GM21526 (cell line): ENCODE data around the gene POU3F1.

Experiments used
- ATAC-seq: cut with Tn5 transposase; IDR thresholded peaks from one replicate; pipeline ENCODE4 v1.9.1; 2021; ENCODE audit warnings: moderate library complexity; ENCODE audit not compliant: unreplicated experiment, low FRiP score

POU3F1 gene

DNA sequence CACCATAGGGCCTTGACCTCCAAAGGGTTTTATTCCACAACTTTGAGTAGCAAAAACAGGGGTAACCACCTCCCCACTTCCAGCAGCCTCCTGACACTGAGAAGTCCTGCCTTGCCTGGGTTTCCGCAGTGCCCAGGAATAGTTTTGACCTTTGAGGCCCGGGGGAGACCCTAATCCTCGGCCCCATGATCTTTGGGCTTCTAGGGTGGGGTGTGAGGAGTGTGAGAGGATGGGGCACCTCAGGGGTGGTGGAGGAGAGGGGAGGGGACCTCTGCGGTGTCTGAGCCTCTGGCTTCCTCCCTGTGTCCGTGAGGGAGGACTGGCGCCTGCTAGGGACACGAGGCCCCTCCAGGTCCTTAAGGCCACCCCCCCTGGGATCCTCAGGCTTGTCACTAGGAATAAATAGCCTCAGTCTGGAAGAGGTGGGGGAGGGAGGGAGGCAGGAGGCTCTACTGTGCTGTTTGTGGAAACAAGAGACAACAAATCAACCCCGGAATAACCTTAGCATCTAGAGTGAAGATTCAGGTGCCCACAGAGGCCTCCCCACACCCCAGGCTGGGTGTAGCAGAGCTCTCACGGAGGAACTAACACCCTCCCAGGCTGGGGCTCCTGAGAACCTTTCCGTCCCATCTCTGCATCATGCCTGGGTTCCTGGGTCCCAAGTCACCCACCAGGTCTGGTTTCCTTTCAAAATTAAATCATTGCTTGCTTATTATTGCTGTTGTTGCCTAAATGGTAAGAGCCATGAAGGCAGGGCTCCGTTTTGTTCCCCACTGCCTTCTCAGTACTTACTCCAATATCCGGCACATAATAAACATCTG is 40.4 kb downstream of the POU3F1 start:
- no peak for ATAC-seq

DNA sequence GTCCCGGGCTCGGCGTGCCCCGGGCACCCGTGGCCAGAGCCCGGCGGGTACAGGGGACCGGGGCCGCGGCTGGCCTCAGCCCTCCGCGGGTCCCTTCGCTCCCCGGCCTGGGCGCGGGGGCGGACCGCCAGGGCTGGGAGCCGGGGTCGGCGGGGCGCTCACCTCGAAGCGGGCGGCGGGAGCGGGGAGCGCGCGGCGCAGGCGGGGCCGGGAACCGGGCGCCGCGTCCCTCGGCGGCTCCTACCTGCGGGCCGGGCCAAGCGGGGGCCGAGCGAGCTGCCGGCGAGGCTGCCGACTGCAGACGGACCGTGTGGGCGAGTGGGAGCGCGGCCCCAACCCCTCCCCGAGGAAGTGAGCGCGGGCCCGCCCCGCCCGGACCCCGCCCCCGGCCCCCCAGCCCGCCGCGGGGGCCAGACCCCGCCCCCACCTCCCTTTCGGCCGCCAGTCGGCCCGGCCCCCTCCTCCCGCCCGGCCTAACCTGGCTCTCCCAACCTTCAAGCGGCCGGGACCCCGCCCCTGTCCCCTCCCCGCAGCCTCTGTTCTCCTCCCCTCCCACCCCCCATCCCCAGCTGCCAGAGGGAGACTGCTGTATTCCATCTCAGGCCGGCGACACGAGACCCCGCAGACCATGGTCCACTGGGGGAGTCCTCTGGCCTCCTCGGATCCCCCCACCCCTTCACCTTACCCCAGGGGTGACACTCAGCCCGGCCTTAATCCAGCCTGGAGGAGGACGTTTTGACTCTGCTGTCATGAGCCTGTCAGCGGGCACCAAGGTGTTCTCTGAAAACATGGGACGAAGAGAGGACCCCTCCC is 41.2 kb downstream of the POU3F1 start, which contains the start of gene FHL3:
TSS of gene FHL3 (minus strand) at position 320 of the 813 bp plus-strand sequence. CDS start 6,102 bp downstream, outside the sequence.
- ATAC-seq: no peak

DNA sequence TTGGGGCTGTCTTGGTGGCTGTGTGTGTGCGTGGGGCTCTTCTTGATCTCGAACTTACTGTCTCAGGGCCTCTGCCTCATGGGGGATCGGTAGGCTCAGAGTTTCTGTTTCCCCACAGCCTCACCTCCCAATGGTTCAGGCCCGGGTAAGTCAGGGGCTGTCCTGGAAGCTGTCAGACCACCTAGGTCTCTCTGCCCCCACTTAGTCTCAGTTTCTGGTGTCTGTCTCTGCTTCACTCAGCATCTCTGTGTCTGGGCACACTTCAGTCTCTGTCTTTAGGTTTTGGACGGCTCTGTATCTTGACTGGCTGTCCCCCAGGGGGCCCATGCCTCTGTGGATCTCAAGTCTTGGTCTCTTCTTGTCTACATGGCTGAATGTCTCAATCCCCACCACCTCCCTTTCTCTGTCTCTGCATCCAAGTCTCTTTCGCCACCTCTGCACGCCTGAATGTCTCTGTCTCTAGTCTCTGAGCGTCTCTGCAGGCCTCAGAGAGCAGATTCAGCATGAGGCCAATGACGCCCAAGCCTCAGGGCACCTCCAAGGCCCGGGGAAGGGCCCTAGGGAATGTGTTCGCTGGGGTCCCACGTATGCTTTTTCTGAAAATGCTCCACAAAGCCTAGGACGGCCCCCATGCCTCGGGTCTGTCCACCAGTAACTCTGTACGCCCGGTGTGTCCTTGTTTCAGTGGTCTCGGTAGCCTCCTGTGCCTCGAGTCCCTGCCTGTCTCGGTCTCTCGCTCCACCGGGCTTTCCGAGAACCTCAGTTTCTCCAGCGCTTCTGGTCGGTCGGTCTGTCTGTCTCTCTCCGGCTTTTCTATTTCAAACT is 42.1 kb downstream of the POU3F1 start:
- ATAC-seq: no peak

DNA sequence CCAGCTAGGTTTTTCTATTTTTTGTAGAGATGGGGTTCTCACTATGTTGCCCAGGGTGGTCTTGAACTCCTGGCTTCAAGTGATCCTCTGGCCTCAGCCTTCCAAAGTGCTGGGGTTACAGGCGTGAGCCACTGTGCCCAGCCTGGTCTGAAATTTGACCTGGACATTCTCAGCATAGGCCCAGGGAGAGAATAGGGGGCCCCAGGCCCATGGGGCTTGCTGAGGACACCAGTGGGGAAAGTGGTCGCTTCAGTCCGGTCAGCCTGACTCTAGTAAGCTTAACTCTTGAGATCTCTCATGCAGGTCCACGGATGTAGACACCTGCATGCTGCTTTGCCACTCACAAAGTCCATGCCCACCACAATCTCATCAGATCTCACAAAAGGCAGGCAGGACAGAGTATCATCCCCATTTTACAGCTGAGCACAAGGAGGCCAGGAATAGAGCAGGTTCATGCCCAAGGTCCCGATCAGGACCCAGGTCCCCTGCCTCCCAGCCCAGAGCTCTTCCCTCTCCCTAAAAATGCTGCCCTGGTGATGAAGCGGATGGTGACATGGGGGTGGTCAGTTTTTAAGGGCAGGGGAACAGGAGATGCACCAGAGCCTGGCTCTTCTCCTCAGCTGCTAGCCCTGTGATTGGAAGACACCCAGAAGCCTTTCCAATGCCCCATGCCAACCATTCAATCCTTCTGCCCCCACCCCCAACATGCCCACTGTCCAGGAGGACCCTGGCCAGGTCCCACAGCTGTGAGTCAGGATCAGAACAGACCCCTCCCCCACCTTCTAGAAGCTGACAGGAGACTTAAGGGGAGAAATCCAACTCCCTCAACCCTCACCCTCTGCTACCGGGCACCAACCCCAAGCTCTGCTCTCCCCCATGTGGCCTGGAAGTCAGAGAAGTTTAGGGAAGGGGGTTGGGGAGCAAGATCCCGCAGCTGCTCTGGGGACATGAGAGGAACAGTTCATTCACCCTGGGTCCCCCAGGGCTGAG is 43.0 kb downstream of the POU3F1 start:
- no peak for ATAC-seq

DNA sequence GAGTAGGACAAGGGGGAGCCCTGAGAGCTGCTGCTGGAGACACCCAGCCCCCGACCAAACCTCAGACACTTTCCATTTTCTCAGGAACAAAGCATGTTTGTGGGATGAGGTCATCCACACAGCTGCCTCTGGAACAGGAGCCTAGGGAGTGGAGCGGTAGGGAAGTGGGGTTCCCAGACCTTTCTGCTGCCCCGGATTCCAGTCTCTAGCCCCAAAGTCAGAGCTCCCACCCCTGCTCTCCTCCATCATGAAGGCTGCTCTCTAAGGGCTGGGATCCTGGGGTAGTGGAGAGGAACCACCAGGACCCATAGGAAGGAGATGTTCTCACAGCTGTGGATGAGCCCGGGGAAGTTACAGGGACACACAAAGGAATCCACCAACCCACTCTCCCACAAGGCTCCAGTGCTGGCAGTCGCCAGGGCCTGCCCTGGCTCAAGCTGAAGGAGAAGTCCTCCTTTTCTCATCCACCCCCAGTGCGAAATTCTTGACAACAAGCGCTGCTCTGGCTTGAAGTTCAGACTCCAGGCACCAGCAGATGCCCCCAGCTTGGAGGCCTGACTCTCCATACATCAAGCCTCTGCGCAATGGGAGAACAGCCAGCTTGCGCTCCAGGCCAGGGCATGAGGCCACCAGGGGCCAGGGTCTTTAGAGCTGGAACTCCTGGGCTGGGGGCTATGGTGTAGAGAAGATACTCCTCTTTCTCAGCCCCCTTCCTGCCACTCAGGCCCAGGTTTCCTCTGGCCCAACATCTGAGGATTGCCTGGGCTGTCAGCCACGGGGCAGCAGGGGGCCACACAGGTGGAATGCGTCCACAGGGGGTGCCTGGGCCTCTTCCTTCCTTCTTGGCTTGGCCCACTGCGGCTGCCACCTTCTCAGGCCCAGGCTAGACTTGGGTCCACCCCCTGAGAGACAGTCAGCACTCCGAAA is 45.8 kb downstream of the POU3F1 start:
- ATAC-seq: no peak

- no peak for ATAC-seq
Observed at GRCh38 chr1:38000233-38000528, 46.4 kb downstream of the POU3F1 start.

DNA sequence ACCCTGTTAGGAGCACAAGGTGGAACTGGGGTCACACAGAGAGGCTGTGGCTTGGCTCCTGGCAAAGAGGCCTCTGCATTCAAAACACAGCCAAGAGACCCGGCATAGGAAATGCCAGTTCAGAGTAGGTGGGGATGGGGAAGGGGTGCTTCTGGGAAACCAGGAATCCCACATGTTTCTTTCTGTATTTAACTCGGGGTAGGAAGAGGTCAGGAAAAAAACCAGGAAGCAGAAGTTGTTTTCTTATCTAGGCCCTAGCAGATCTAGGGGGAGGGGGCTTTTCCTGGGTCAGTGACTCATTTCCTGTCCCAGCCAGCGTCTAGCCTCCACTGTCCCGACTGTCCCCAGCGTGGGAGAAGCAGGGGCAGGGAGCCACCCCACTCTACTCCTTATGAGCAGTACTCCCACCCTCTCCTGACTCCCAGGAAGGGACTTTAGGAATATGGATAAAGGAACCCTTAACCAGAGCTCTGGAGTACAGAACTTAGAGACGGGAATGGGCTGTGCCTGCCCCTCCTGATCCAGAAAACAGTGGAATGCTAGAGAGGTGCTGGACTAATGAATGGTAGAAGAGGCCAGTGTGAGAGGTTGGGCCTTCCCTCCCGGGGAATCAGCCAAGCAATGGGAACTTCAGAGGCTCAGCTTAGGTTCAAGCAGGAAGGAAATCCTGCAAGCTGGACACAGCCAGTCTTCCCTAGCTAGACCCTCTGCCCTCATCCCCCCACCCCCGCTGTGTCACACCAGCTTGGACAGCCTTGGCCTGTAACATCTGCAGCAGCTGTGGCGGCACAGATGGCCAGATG is 47.0 kb downstream of the POU3F1 start:
- no peak for ATAC-seq

DNA sequence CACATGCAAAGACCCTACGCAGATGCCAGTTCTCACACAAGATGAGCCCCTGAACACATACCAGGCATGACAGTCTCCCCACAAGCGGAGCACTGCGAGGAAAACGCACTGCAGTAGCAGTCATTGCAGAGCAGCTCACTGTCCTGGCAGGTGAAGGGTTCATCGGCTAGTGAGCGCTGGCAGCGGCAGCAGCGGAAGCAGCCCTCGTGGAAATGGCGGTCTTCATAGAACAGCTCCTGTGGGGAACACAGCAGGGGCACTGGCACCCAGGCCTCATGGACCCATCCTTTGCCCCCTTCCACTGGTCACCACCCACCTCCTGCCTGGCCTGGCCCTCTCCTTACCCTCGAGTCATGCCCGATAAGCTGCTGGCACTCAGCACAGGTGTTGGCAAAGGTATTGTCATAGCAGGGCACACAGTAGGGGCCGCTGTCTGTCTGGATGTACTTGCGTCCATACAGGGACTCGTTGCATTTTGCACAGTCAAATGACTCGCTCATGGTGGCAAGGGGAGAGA is 47.6 kb downstream of the POU3F1 start:
- no peak for ATAC-seq

GRCh38 chr1:37998089-37998808 is 48.3 kb downstream of the POU3F1 start:
- no peak for ATAC-seq

DNA sequence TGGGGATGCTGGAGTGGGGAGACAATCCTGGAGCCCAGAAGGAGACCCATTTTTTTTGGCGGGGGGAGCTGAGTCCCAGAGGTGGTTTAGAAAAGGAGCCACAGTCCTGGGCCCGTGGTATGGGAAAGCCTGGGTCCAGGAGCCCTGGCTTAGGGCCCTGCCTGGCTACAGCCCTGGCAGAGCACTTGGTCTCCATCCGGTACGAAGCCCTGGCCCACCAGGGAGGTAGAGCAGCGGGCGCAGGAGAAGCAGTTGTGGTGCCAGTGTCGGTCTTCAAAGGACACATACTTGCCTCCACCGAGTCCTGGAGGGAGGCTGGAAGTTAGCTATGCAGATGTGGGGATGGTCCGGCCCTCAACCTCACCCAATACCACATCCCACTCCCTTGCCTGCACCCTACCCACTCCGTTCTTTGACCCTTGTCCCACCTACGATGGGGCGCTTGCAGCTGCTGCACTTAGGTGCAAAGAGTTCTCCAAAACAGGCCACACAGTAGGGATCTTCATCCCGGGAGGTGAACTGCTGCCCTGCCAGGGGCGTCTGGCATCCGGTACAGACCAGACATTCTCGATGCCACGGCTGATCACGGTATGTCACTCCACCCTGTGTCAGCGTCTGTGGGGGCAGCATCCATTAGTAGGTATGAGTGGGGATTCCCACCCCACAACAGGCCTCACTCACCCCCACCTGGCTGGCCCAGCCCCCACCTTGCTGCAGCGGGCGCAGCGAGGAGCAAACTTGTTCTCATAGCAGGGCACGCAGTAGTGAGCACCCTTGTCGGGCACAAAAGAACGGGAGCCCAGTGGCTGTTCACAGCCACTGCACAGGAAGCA is 49.1 kb downstream of the POU3F1 start:
- no peak for ATAC-seq

GRCh38 chr1:37995751-37996345 is 50.7 kb downstream of the POU3F1 start:
- no peak for ATAC-seq

DNA sequence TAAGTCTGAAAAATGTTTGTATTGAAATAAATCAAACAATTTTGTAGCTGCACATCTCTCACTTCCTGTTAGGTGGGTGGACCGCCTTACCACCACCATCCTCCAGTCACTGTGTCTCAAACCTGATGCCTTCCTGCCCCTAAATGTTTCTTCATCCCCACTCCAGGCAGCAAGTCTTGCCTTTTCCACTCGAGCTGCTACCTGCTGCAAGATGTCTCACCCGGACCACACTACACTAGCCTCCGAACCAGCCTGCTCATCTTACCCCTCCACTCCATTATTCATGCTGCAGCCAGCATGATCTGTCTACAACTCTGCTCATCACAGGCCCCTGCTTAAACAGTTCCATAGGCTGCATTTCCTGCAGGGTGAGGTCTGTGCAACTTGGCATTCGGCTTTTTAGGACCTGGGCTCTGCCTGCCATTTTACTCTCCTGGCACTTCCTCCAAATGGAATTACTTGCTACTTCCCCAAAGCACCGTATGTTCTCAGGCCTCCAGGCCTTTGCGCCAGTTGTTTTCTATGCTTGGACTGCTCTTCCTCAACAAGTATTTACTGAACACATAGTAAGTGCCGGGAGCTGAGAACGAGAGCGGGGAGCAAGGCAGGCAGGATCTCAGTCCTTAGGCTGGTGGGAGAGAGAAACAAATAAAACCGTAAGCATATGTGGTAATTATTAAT is 51.6 kb downstream of the POU3F1 start:
- no peak for ATAC-seq
